Myocyte (in vitro differentiated cells): ENCODE measurements around the gene ENDOG. TPM values are rescaled to one million over a fixed set of nuclear protein-coding genes. Genes with fewer than 3 reads are reported as not detected.

Source experiments
- DNase-seq: peaks from one replicate; pipeline ENCODE4 v3.0.0-alpha.2; 2012; ENCODE audit warnings: low read depth
- total RNA-seq: library from RNA; depleted of rRNA; stranded (reverse); fragments of >200 nt; gene quantifications from 2 replicates; pipeline ENCODE4 v1.2.3, GENCODE V29; 2014

Gene ENDOG
- total RNA-seq, 1 donor from 2014 or later, result 95.6 TPM

GRCh38 chr9:128798896-128799295 lies 19.4 kb upstream of the ENDOG start:
- DNase-seq, result no peak

GRCh38 chr9:128800061-128800460 lies 18.2 kb upstream of the ENDOG start:
- DNase-seq, result no peak

GRCh38 chr9:128802482-128802881 lies 15.8 kb upstream of the ENDOG start:
- no peak for DNase-seq

GRCh38 chr9:128805661-128806060 lies 12.6 kb upstream of the ENDOG start:
- no peak for DNase-seq

- DNase-seq, result no peak
Measured at GRCh38 chr9:128807827-128808226, 10.5 kb upstream of the ENDOG start.

- DNase-seq, result no peak
Measured at GRCh38 chr9:128808543-128808942, 9.8 kb upstream of the ENDOG start.

GRCh38 chr9:128809036-128809599 lies 9.2 kb upstream of the ENDOG start:
- DNase-seq, result no peak

GRCh38 chr9:128809831-128810230 lies 8.5 kb upstream of the ENDOG start:
- DNase-seq, result no peak

GRCh38 chr9:128810873-128811272 lies 7.4 kb upstream of the ENDOG start:
- DNase-seq, result no peak

- DNase-seq, result peak; percentile 58
Measured at GRCh38 chr9:128818839-128819715, 777 bp downstream of the ENDOG start.

- DNase-seq, result no peak
Measured at GRCh38 chr9:128819716-128820664, 1.7 kb downstream of the ENDOG start.

GRCh38 chr9:128820665-128821583 lies 2.6 kb downstream of the ENDOG start:
- DNase-seq, result no peak

- no peak for DNase-seq
Measured at GRCh38 chr9:128821584-128822406, 3.5 kb downstream of the ENDOG start.

- DNase-seq, result no peak
Measured at GRCh38 chr9:128822407-128823042, 4.2 kb downstream of the ENDOG start.

- DNase-seq, result no peak
Measured at GRCh38 chr9:128823362-128823902, 5.1 kb downstream of the ENDOG start.

- DNase-seq, result no peak
Measured at GRCh38 chr9:128823903-128824406, 5.7 kb downstream of the ENDOG start.

GRCh38 chr9:128824911-128825310 lies 6.6 kb downstream of the ENDOG start:
- no peak for DNase-seq

- DNase-seq, result no peak
Measured at GRCh38 chr9:128825923-128826700, 7.8 kb downstream of the ENDOG start.
